Stimulated activated CD4-positive, alpha-beta T cell treated with anti-CD3 and anti-CD28 coated beads, Interleukin-15, amount 100 ng/mL, for 24 hours (primary cell): Measurements from ENCODE around the gene COA4.

Source experiments
- DNase-seq: peaks from one replicate; pipeline ENCODE4 v3.0.0-alpha.2; 2020

Gene COA4

GRCh38 chr11:73860202-73860601 lies 16.4 kb downstream of the COA4 start:
- no peak for DNase-seq

- no peak for DNase-seq
These were observed 17.0 kb downstream of the COA4 start for GRCh38 chr11:73859671-73860070.

GRCh38 chr11:73856031-73856567 lies 20.5 kb downstream of the COA4 start:
- DNase-seq, result no peak

- DNase-seq, result no peak
These were observed 22.0 kb downstream of the COA4 start for GRCh38 chr11:73854680-73855079.

GRCh38 chr11:73852049-73852448 lies 24.6 kb downstream of the COA4 start:
- no peak for DNase-seq

- no peak for DNase-seq
These were observed 25.4 kb downstream of the COA4 start for GRCh38 chr11:73851046-73851764.

- no peak for DNase-seq
These were observed 37.6 kb downstream of the COA4 start for GRCh38 chr11:73839123-73839457.

GRCh38 chr11:73838443-73839122 lies 38.1 kb downstream of the COA4 start:
- no peak for DNase-seq

GRCh38 chr11:73833067-73833466 lies 43.6 kb downstream of the COA4 start:
- no peak for DNase-seq

- DNase-seq, result no peak
These were observed 46.4 kb downstream of the COA4 start for GRCh38 chr11:73830261-73830660.
